OCI-LY1 (cell line): ENCODE data around the gene RAB24.

ENCODE experiments used
- H2AFZ ChIP-seq: fragments of 200-600 bp; sonication (generic), shearing (Covaris generic); 2 replicates; pipeline ENCODE4 v1.6.0; 2014; ENCODE audit warnings: antibody characterized with exemption, mild to moderate bottlenecking, low read length
- H3F3A ChIP-seq: fragments of 200-600 bp; sonication (generic), shearing (Covaris generic); 2 replicates; pipeline ENCODE4 v1.6.0; 2014; ENCODE audit warnings: mild to moderate bottlenecking, antibody characterized with exemption, low read length, moderate library complexity; ENCODE audit not compliant: insufficient read depth
- H3K27ac ChIP-seq: fragments of 200-600 bp; sonication (generic); 2 replicates; pipeline ENCODE4 v1.5.1; 2014; ENCODE audit warnings: low read length, mixed run types, mild to moderate bottlenecking, low read depth; ENCODE audit not compliant: poor library complexity, severe bottlenecking
- H3K27me3 ChIP-seq: fragments of 200-600 bp; sonication (generic); 2 replicates; pipeline ENCODE4 v1.6.0; 2014; ENCODE audit warnings: antibody characterized with exemption, mild to moderate bottlenecking, low read length, moderate library complexity; ENCODE audit not compliant: insufficient read depth
- H3K36me3 ChIP-seq: fragments of 200-600 bp; sonication (generic); 2 replicates; pipeline ENCODE4 v1.6.1; 2014; ENCODE audit warnings: mild to moderate bottlenecking, antibody characterized with exemption, low read length, moderate library complexity, mixed read lengths; ENCODE audit not compliant: insufficient read depth
- H3K4me1 ChIP-seq: fragments of 200-600 bp; sonication (generic); 2 replicates; pipeline ENCODE4 v1.5.1; 2014; ENCODE audit warnings: mild to moderate bottlenecking, low read length, moderate library complexity; ENCODE audit not compliant: insufficient read depth, severe bottlenecking
- H3K4me2 ChIP-seq: fragments of 200-600 bp; sonication (generic), shearing (Covaris generic); 2 replicates; pipeline ENCODE4 v1.6.1; 2014; ENCODE audit warnings: low read length
- H3K4me3 ChIP-seq: fragments of 200-600 bp; sonication (generic); 2 replicates; pipeline ENCODE4 v1.5.1; 2014; ENCODE audit warnings: low read length, low read depth, mild to moderate bottlenecking, mixed read lengths; ENCODE audit not compliant: poor library complexity, severe bottlenecking
- H3K79me2 ChIP-seq: fragments of 200-600 bp; shearing (Covaris generic); 2 replicates; pipeline ENCODE4 v1.6.1; 2016; ENCODE audit warnings: mixed run types, low read length, mixed read lengths; ENCODE audit not compliant: insufficient read depth
- H3K9ac ChIP-seq: fragments of 200-600 bp; sonication (generic), shearing (Covaris generic); 2 replicates; pipeline ENCODE4 v1.6.1; 2014; ENCODE audit warnings: mild to moderate bottlenecking, low read length, mixed read lengths
- H3K9me2 ChIP-seq: fragments of 200-600 bp; sonication (generic), shearing (Covaris generic); 2 replicates; pipeline ENCODE4 v1.6.1; 2014; ENCODE audit warnings: low read depth, mild to moderate bottlenecking, low read length, mixed read lengths
- H3K9me3 ChIP-seq: fragments of 200-600 bp; shearing (Covaris generic); 2 replicates; pipeline ENCODE4 v1.6.1; 2014; ENCODE audit warnings: low read length, mixed read lengths
- H4K20me1 ChIP-seq: fragments of 200-600 bp; sonication (generic), shearing (Covaris generic); 2 replicates; pipeline ENCODE4 v1.6.0; 2016; ENCODE audit warnings: mild to moderate bottlenecking, low read length; ENCODE audit not compliant: insufficient read depth
- EZH2 ChIP-seq: fragments of 200-600 bp; sonication (generic), shearing (Covaris generic); IDR thresholded peaks from 2 replicates; pipeline ENCODE4 v1.8.0; 2017; ENCODE audit warnings: borderline replicate concordance, mixed run types, mild to moderate bottlenecking, antibody characterized with exemption, low read length, moderate library complexity, mixed read lengths
- TF ChIP-seq, protein P1 (sequence below): fragments of 200-600 bp; sonication (generic), shearing (Covaris generic); IDR thresholded peaks from 2 replicates; pipeline ENCODE4 v1.5.1; 2017; ENCODE audit warnings: mild to moderate bottlenecking, antibody characterized with exemption, low read length, moderate library complexity, mixed read lengths

Gene RAB24

DNA sequence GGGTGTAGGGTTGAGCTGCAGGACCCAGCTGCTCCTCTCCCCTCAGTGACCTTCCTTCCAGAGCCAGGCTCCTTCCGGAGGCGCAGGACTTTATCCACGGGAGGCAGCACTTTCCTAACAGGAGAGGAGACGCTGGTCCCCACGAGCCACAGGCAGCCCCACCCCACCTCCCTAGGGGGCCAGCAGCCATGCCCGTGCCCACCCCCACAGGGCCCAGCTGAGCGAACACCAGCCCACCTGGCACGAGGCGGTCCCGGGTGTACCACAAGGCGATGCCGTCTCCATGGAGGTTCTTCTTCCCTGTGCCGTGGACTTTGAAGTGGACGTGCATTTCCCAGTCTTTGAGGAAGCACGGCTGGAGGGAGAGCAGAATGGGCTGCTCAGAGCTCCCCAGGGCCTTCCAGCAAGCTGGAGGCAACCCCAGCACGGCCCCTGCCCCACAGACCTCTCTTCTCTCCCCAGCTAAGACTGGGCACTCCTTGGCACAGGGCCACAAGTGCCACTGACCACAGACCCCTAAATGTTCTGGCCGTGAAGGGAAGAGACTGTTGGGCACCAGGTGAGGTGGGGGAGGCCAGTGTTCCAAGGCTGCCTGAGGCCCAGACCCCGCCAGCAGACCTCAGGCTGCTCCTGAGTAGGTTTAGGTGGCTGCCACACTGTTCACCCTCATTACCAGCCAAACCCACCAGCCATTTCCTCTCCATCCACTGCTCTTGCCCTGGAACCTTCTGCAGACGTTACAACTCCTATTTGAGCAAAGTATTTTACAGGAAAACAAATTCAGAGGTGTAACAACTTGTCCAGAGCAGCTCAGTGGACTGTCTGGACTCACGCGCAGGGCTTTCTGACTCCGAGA lies 35.0 kb upstream of the RAB24 start:
- H4K20me1 ChIP-seq = no peaks in the 10 kb centered on the region

DNA sequence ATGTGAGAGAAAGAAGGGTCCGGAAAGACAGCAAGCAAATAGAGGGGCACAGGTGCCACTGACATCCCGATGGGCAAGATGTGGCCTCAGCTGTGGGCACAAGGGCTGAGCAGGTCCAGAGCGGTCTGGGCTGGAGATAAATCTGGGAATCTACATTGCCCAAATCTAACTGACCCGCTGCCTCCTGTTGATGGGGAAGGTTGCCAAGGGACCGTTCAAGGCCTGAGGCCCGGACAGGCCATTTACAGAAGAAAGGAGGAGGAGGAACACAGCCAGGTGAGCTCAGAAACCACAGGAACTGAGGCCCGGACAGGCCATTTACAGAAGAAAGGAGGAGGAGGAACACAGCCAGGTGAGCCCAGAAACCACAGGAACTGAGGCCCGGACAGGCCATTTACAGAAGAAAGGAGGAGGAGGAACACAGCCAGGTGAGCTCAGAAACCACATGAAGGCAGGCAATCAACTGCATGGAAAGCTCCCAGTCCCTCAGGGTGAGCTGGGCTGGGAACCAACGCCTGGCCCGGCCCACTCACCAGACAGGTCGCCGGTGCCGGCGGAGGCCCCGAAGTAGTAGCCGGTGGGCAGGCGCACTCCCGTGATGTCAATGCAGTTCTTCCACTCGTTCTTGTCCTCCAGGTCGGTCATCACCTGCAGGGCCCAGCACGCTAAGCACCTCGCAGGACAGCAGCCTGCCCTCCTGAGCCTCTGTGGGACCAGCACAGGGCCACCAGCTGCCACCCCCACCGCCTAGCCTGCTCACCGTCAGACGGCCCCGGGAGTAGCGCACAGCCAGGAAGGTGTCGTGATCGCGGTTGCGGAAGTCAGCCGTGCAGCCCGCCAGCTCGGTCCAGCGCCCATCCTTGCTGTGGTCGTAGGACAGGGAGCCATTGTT lies 33.3 kb upstream of the RAB24 start:
- no peak overlapping the region for H3K27ac ChIP-seq
- H3K4me3 ChIP-seq = no peak overlapping the region
- H3K4me1 ChIP-seq = no peaks in the 10 kb centered on the region
- H3K27me3 ChIP-seq = no peaks in the 10 kb centered on the region
- H3K36me3 ChIP-seq = peaks cover 93% of the 10 kb centered on the region
- H3K9me3 ChIP-seq = peaks cover 6% of the 10 kb centered on the region; the same call in 1 of the 2 replicates
- no peaks in the 10 kb centered on the region for H3F3A ChIP-seq
- no peaks in the 10 kb centered on the region for H4K20me1 ChIP-seq
- peaks cover 14% of the 10 kb centered on the region for H3K79me2 ChIP-seq
- no peaks in the 10 kb centered on the region for H3K9me2 ChIP-seq
- H2AFZ ChIP-seq = no peak overlapping the region
- no peak for TF ChIP-seq EZH2
- TF ChIP-seq, protein P1, sequence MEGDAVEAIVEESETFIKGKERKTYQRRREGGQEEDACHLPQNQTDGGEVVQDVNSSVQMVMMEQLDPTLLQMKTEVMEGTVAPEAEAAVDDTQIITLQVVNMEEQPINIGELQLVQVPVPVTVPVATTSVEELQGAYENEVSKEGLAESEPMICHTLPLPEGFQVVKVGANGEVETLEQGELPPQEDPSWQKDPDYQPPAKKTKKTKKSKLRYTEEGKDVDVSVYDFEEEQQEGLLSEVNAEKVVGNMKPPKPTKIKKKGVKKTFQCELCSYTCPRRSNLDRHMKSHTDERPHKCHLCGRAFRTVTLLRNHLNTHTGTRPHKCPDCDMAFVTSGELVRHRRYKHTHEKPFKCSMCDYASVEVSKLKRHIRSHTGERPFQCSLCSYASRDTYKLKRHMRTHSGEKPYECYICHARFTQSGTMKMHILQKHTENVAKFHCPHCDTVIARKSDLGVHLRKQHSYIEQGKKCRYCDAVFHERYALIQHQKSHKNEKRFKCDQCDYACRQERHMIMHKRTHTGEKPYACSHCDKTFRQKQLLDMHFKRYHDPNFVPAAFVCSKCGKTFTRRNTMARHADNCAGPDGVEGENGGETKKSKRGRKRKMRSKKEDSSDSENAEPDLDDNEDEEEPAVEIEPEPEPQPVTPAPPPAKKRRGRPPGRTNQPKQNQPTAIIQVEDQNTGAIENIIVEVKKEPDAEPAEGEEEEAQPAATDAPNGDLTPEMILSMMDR = no peak
- H3K9ac ChIP-seq = no peak overlapping the region
- H3K4me2 ChIP-seq = no peak overlapping the region

More for the DNA sequence above, 35.0 kb upstream of the RAB24 start:
- TF ChIP-seq, protein P1 = no peak
- TF ChIP-seq EZH2 = no peak
- no peak overlapping the region for H2AFZ ChIP-seq
- H3K9me2 ChIP-seq = no peaks in the 10 kb centered on the region
- H3K27ac ChIP-seq = no peak overlapping the region
- H3K9me3 ChIP-seq = peaks cover 8% of the 10 kb centered on the region; the same call in 1 of the 2 replicates
- no peak overlapping the region for H3K4me2 ChIP-seq
- H3K4me3 ChIP-seq = no peak overlapping the region
- H3F3A ChIP-seq = no peaks in the 10 kb centered on the region
- no peaks in the 10 kb centered on the region for H3K4me1 ChIP-seq
- peaks cover 90% of the 10 kb centered on the region for H3K36me3 ChIP-seq
- H3K79me2 ChIP-seq = peaks cover 16% of the 10 kb centered on the region
- no peaks in the 10 kb centered on the region for H3K27me3 ChIP-seq
- H3K9ac ChIP-seq = no peak overlapping the region

DNA sequence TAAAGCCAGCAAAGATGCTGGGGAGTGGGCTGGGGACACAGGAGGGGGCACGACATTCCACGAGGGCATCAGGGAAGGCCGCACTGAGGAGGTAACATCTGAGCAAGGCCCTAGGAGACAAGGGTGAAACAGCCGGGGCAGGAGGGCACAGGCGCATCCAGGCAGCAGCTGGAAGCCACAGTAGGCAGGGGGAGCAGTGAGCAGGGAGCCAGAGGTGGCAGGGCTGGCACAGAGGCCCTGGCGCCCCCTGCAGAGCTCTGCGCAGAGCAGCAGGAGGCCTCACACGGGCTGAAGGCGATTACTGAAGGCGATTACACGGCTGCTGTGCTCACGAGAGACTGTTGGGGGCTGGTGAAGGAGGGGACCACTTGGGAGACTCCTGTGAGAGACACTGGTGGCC lies 32.6 kb upstream of the RAB24 start:
- no peaks in the 10 kb centered on the region for H4K20me1 ChIP-seq
- H3K4me2 ChIP-seq = no peak overlapping the region
- H3K4me1 ChIP-seq = no peaks in the 10 kb centered on the region
- H3K4me3 ChIP-seq = no peak overlapping the region
- no peak overlapping the region for H3K27ac ChIP-seq
- H3K36me3 ChIP-seq = peaks cover 91% of the 10 kb centered on the region
- no peaks in the 10 kb centered on the region for H3F3A ChIP-seq
- no peak overlapping the region for H3K9ac ChIP-seq
- H3K9me3 ChIP-seq = no peaks in the 10 kb centered on the region
- no peak overlapping the region for H2AFZ ChIP-seq
- peaks cover 7% of the 10 kb centered on the region; the same call in 1 of the 2 replicates for H3K79me2 ChIP-seq
- no peaks in the 10 kb centered on the region for H3K27me3 ChIP-seq
- no peaks in the 10 kb centered on the region for H3K9me2 ChIP-seq
- TF ChIP-seq, protein P1 = peak; percentile 61
- no peak for TF ChIP-seq EZH2
